ENCODE results near the gene PCSK4.
A peak's percentile ranks its signal among the peaks of the same experiment; 100 is the strongest.
"Not testable (repeated sequence)": the region's sequence is repeated elsewhere in the genome, so short reads cannot be mapped to it uniquely, and the experiment has no call there.

The PCSK4 gene

DNA sequence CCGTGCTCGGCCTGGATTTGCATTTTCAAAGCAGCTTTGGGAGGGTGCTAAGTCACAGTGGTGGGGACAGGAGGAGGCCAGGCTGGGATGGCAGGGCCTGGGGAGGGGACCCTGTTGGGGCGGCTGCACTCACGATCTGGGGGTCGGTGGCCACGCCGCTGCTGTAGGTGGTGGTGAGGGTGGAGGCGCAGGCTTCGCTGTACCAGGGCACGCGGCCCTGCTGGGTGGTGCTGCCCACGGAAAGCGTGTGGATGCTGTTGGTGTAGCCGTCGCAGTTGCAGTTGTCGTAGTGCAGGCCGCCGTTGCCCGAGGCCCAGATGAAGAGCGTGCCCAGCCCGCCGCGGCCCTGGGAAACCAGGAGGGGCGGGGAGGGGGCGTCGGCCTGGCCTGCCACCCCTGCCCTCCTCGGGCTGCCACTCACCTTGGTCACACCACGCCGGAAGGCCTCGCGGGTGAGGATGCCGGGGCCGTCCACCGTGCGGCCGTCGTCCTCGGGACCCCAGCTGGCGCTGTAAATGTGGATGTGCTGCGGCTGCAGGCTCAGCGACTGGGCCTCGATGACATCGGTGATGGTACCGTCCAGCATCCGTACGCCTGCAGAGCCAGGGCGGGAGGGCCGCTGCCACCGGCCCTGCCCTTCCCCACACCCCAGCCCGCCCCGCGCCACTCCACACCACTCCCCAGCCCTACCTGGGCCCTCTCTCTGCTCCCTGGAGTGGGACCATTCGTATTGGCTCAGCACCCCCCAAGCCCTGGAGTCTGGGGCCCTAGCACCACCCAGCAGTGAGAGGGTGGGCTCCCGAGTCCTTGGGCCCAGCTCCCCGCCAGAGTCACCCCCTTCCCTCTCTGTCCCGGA is 3.2 kb downstream of the PCSK4 start:
- DNase-seq = no peak

DNA sequence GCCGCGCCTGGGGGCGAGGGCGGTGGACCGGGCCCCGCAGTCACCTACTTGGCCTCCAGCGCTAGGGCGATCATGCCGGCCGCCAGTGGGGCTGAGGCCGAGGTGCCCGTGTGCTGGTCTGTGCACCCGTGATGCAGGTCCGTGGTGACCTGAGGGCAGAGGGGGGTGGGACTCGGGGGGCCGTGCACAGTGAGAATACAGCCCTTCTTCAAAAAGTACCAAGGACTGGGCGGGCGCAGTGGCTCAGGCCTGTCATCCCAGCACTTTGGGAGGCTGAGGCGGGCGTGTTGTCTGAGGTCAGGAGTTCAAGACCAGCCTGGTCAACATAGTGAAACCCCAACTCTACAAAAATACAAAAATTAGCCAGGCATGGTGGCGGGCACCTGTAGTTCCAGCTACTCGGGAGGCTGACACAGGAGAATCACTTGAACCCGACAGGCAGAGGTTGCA is 6.1 kb downstream of the PCSK4 start:
- DNase-seq = no peak

DNA sequence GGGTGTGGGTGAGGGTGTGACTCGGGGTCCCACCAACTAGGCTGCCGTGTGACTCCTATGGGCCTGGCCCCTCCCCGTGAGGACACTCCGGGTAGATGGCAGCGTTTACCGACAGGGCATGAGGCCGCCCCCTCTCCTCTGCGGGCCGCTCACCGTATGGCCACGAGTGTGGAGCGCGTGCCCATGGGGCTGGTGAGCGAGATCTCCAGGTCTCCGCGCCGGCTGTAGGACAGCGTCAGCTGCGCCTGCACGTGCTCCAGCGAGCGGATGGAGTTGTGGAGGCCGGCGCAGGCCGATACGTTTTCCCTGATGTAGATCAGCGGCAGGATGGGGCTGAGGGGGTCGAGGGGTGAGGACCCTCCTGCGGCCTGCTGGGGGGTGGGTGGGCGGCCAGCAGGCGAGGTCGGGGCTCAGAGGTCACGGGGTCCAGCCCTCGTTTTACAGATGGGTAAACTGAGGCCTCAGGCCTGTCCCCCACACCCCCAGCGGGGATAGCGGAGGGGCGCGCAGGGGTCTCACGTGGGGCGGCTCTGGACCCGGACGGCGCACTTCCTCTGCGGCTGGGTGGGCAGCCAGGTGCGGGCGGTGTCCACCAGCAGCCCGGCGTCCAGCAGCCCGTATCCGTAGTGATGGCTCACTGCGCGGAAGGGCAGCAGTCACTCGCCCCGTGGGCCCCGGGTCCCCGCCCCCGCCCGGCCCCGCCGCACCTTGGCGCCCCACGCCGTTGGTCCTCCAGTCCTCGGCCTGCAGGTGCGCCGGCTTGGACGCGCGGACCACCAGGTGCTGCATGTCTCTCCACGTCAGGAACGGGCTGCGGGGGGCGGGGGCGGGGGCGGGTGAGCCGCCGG is 6.8 kb downstream of the PCSK4 start:
- no peak for DNase-seq

DNA sequence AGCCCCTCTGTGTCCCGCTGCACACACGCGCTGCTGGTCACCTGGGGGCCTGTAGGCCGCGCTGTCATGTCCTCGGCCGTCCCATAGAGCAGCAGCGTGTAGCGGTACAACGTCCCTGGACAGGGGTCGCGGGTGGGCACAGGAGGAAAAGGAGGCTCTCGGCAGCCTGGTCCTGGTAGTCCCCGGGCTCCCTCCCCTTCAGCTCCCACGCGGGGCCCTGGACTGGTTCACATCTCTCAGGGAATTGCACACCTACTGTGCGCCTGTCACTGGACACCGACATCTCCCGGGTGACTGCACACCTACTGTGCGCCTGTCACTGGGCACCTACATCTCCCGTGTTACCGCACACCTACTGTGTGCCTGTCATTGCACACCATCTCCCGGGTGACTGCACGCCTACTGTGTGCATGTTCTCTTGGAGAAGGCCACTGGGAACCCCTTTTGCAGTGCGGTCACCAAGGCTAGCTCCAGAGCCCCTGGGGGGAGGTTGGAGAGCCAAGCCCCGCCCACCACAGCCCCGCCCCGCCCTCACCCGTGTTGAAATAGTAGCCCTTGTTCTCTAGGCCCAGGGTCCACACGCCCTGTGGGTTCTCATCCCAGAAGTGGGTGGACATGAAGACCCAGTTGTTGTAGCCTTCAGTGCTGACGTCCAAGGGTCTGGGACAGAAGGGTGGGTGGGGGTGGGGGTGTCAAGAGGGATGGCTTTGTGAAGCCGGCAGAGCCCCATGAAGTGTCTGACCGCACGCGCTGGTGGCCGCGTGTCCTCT is 7.6 kb downstream of the PCSK4 start:
- no peak for DNase-seq

DNA sequence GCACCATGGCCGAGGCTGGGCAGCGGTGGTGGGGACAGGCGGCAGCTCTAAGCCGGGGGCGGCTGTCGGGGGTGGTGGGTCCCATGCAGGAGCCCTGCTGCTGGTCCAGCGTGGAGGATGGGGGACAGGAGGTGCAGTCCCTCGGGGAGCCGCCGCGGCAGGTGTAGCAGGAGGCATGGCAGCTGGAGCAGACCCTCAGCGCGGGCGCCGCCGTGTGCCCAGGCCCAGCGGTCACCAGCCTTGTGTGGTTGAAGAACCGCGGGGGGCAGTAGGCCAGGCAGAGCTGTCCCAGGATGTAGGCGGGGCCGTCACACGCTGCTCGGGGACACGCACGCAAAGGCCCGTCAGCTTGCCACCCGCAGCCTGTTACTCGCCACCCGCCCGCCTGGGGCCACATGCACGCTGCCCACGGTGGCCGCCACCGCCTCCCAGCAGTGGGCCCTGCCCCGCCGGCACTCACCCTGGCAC is 8.2 kb downstream of the PCSK4 start:
- no peak for DNase-seq

DNA sequence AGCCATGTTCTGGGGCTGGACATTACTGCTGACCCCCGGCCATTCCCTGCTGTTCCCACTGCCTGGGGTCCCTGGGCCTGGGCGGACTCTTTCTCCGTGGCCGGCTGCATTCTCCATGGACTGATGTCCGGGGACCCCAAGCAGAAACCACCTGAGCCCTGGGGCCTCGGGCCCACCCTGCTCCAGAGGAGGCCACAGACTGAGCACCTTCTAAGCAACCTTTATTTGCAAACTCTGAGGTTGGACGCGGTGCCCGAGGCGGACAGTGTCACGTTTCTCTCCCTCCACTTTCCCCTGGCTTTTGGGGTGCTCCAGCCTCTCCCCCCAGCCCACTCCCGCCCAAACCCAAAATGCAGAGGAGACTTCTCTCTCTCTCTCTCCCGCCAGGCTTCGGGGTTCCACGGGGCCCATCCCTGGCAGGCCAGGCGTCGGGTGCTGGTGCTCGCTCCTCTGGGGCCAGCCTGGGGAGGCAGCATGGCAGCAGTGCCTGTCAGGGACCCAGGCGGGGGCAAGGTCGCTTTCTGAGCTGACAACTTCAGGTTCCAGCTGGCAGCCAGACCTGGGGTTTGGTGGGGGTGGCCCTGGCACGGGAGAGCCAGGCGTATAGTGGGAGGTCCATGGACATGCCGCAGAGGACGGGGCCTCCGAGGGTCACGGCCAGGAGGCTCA is 8.8 kb downstream of the PCSK4 start:
- DNase-seq = no peak

DNA sequence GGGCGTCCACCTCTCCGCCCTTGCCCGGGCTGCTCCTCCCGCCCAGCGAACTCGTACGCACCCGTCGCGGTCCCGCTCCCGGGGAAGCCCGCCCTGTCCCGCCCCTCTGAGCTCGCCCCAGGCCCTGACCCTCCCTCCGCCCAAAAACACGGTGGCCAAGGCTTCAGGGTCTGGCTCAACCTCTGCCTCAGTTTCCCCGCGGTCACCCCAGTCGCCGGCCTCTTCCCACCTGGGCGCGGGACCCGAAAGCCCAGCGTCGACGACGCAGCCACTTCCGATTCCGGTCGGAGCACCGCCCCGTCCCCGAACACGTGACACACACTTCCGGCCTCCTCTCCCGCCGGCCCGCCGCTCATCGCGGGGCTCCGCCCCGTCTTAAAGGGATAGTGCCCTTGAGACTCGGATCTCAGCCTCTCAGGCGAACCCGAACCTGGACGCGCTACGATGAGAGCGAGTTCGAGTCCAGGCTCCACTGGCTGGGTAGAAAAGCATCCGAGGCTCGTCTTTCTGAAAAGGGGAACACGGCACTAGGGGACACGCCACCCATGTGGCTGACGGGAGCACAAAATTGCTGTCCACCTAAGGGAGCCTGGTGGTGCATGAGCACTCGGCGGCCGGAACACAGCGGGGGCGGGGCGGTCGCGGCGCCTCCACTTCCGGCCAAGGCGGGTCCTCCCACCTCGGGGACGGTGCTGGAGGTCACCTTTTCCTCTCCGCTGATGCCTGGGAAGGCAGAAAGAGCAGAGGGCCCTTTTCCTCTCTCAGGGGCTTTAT is 11.0 kb downstream of the PCSK4 start, which contains the start of gene C19orf25:
C19orf25 (minus strand) TSS at position 282 of the 774 bp plus-strand sequence. CDS start 312 bp downstream, outside the sequence.
- peak; percentile 96 for DNase-seq

DNA sequence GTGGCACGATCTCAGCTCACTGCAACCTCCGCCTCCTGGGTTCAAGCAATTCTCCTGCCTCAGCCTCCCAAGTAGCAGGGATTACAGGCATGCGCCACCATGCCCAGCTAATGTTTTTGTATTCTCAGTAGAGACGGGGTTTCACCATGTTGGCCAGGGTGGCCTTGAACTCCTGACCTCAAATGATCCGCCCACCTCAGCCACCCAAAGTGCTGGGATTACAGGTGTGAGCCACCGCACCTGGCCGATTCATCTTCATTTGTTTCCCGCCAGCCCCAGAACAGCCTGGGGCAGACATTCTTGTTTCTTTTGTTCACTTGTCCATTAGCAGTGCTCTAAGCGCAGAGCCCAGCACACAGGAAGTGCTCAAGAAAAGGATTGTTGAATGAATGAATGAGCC is 13.1 kb downstream of the PCSK4 start:
- not testable (repeated sequence) for DNase-seq

DNA sequence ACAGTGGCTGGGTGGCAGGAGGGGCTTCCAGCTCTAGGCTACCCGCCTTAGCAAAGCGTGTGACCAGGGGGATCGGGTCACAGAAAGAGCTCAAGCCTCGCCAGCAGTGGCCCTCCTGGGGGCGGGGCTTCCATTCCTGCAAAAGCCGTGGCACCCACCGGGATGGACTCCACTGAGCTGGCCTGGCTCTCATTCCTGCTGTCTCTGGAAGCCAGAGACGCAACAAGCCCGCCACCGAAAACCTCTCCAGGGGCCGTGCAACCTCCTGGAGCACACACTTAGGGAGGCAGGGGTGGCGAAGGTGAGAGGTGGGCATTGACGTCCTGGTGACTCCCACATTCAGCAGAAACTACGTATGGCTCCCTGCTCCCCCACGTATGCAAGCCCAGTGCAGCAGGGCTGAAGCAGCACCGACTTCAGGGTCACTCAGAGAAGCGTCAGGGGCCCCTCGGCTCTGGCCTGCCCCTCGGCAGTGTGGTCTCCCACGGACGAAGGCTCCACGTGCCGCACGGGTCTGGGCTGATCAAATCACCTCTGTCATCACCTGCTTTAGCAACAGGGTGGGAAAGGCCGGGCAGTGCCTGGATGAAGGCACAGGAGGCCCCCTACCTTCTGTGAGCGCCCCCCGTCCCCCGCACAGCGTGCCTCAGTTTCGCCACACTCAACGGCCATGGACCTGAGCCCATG is 14.3 kb downstream of the PCSK4 start:
- no peak for DNase-seq

DNA sequence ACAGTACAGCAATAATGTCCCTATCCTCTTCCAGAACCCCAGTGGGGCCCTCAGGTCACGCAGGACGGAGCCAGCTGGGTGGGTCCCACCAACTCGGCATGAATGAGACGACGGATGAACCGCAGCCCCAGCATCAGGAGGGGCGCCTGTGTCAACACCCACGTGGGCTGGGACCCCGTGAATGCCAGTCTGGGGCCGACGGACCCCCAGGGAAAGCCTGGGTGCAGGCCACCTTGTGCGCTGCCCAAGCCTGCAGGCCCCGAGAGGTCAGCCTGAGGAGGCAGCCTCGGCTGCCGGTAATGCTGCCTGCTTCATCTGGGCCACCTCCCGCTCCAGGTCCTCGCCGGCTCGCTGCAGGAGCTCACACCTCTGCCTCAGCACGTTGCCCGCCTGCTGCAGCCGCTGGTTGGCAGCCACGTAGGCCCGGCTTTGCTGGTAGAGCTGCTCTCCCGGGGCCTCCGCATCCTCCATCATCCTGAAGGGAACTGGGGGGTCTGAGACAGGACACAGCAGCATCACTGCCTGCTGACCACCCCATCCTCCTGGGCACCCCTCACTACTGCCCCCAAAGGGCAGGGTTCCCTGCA is 15.3 kb downstream of the PCSK4 start:
- DNase-seq = no peak

DNA sequence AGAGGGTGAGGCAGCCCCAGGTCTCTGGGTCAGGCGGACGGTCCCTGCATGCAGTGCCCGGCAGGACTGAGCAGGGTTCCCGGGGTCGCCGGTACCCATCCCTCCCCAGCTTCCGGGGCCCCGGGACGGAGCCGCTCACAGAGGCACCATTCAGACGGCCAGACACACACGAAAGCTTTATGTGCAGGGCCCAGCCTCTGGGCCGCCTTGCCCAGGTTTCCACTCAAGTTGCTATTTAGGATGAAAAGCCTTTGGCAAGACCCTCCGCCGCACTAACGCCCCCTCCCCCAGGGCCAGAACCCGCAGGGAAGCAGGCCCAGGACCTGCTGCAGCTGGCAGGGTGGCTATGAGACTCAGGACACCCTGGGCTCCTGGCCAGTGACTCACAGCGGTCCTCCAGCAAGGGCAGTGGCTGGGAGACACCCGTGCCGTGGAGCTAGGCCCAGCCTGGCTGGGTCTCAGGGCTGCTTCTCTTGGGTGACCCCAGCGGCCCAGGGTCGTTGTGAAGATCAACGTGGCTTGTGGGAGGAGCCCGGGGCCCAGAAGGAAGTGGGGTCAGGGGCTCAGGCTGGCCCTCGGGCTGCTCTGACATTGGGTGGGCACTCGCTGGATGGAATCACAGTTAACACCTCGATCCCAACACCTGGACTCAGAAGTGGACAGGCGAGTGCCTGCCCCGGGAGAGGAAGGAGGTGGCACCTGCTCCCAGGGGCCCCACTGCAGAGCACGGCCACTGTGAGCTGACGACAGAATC is 16.0 kb downstream of the PCSK4 start:
- no peak for DNase-seq

DNA sequence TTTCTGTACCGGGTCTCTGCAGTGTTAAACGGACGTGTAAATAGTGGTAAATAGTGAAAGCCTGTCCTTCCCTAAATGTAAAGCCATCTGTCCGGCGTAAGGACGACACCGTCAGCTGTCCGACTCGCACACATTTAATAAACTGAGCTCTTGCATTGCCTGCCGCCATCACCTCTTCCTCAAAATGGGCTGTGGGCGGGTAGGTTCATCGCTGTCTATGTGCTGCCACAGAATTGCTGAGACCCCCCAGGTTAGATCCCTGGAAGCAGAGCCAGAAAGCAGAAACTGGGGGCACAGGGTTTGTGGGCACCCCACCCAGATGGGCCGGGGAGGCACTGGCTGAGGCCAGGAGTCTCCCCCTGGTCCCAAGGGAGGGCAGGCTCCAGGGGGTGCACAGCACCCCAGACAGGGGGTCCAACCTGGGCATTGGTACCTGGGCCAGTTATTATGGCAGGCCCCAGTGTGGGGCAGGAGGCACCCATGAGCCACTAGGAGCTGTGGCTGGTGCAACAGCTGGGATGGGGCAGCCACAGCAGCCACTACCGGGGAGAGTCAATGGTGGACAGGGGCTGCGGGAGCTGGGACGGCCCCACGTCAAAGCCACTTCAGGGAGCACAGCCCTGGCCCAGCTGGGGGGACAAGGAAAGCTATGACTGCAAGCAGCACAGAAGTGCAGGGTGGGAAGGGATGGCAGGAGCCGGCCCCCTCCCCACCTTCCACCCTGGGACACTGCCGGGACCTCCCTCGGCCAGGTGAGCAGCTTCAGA is 16.9 kb downstream of the PCSK4 start:
- DNase-seq = no peak

DNA sequence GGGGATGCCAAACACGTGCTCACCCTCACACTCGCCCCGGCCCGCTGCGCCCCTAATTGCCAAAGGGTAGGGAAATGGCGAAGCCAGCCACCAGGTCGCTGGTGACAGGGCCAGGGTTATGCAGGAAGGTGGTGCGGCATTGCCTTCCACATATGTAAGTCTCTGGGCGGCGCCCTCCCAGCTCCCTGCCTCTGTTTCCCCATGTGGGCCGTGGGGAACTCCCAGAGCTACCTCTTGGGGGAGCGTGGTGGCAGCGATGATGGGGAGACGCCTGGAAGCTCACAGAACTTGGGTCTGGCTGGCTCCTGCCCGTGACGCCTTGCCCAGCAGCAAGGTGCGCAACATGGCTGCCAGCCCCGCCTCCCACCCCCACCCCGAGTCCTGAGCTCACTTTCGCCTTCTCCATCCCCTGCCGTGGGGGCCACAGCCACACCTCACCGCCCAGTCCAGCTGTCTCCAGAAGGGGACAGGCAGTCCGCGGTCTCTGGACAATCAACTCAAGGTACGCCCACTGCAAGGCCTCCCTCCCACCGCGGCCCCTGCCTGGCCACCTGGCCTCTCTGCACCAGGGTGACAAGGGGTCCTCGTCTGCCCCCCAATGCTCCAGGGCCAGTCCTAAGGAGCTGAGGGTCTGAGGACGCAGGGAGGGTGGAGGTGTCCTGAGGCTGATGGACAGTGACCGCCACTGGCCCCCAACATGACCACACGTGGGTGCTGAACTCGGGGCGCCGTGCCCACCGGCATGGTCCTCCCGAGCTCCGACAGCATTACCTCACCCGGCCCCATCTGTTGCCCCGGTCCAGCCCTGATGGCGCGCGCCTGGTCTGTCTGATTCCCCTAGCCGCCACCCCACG is 17.7 kb downstream of the PCSK4 start:
- DNase-seq = no peak

DNA sequence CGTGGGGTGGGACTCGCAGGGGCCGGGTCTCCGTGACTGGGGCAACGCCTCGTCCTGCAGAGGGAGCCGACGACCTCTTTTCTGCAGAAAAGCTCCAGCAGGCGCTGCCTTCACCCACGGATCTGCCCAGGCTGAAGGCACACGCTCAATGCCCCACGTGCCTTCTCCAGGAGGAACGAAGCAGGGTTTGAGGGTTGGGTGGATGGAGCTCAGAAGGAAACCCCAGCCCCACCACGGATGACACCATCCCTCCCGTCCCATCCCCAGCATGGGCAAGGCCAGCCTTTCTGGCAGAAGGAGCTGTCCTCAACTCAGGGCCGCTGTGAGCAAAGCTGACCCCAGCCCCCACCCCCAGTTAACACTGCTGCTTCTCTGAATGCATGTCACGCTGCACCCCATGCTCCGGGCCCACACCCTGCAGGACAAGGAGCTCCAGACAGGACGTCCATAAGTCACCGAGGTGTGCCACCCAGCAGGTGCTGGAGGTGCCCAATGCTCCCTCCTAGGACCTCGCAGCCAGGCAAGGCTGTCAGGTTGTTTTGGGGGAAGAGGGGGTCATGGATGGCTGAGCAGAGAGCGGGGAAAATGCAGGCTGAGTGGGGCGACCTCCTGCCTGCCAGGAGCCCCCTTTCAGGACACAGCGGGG is 18.5 kb downstream of the PCSK4 start:
- DNase-seq = peak; percentile 41

DNA sequence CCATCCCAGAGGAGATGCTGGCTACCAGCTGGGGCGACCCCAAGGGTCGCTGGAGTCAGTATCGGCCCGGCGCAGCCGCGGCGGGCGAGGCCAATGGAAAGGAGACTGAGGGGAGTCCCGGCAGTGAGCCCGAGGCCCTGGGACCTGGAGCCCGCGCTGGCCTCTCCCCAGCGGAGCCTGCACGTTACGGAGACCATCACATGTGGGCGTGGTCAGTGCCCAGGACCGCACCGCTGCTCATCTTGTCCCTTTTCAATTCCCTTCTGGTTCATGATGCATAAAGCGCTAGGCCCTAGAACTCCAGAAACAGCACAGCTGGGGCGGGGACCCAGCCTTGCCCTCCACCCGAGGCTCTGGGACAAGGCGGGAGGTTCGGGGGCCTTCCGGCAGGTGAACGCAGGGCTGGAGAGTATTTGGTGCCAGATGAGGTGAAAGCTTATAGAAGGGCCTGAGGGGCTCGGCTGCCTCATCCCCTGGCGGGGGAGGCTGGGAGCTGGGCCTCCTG is 19.1 kb downstream of the PCSK4 start:
- peak; percentile 51 for DNase-seq

DNA sequence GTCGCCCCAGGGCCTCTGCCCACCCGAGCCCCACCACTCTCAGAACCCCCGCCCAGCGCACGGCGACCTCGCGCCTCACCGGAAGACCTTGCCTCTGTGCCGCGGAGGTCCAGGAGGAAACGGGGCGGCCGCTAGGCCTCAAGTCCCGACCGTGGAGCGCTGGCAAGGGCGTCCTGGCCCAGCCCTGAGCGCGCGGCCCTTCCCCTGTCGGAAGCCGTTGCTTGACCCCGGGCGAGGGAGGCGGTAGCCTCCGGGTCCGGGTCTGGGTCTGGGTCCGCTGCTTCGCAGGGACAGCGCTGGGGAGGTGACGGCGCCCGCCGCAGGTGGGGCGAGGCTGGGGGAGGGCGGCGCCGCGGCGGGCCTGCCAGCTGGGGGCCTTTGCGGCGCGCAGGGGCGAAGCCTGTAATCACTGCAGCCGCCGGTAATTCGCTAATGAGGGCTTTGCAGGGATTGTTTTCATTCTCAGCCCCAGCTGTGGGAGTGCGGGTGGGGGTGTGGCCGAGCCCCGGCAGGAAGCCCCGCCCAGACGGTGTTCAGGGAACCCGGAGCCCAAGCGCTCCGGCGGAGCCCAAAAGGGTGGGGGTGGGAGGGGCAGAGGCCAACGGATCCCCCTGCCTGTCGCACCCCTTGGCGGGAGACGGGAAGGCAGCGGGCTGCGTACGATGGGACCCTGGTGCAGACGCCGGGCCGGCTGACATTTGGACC is 19.7 kb downstream of the PCSK4 start:
- DNase-seq = peak; percentile 81

DNA sequence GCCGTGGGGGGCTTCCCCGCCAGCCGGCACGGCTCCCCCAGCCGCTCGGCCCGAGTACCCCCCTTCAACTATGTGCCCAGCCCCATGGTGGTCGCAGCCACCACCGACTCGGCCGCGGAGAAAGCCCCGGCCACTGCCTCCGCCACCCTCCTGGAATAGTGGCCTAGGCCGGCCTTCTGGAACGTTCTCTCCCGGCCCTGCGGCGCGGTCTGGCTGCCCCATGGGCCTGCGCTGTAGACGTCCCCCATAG is 20.2 kb downstream of the PCSK4 start:
- no peak for DNase-seq
